Sigmoid colon (tissue), 7 donors: Measurements from ENCODE around the gene RNF26. TPM values are rescaled to one million over a fixed set of nuclear protein-coding genes. Genes with fewer than 3 reads are reported as not detected.

Experiments
- DNase-seq: peaks from one replicate; pipeline ENCODE4 v3.0.0-alpha.2; 2019
- H3K27ac ChIP-seq, 4 donors: fragments of 200-600 bp; sonication (generic); one replicate each; pipeline ENCODE4 v1.5.1; 2016 to 2019; ENCODE audit warnings: mild to moderate bottlenecking in 1 of 4
- H3K27me3 ChIP-seq, 3 donors: fragments of 200-600 bp; sonication (generic); one replicate each; pipeline ENCODE4 v1.5.1; 2019; ENCODE audit warnings: mild to moderate bottlenecking in 1 of 3
- H3K36me3 ChIP-seq, 4 donors: fragments of 200-600 bp; sonication (generic); one replicate each; pipeline ENCODE4 v1.5.1; 2016 to 2019
- H3K4me1 ChIP-seq, 4 donors: fragments of 200-600 bp; sonication (generic); one replicate each; pipeline ENCODE4 v1.5.1; 2017 to 2019
- H3K4me3 ChIP-seq, 4 donors: fragments of 200-600 bp; sonication (generic); one replicate each; pipeline ENCODE4 v1.5.1; 2017 to 2019; ENCODE audit warnings: mild to moderate bottlenecking in 2 of 4, moderate library complexity in 1 of 4
- H3K9me3 ChIP-seq, 4 donors: fragments of 200-600 bp in 3 of 4; sonication (generic) in 3 of 4; one replicate each; pipeline versions ENCODE4 v1.5.1 to v1.6.1; 2013 to 2019
- EP300 ChIP-seq, 4 donors: sonication (generic); formaldehyde crosslinking; IDR thresholded peaks; one replicate each; pipeline ENCODE4 v1.6.1; 2017; ENCODE audit warnings: antibody characterized with exemption in 4 of 4
- POLR2A ChIP-seq, 2 donors: fragments of 450-650 bp; IDR thresholded peaks; one replicate each; pipeline ENCODE4 v1.6.1; 2016; ENCODE audit warnings: antibody characterized with exemption in 2 of 2, mild to moderate bottlenecking in 2 of 2, moderate library complexity in 2 of 2
- POLR2AphosphoS5 ChIP-seq, 4 donors: sonication (generic); formaldehyde crosslinking; IDR thresholded peaks; one replicate each; pipeline ENCODE4 v1.6.1; 2017; ENCODE audit warnings: antibody characterized with exemption in 4 of 4
- WGBS, 2 donors: extraction: QIAGEN DNeasy Blood & Tissue Kit; methylation state at CpG; one replicate each; pipeline ENCODE4 v1.1.7; 2013; 5-methylcytosine and 5-hydroxymethylcytosine counted together
- intact Hi-C: fragments of 100-400 bp; cut with DNase I; formaldehyde crosslinking; loops from one replicate; pipeline ENCODE4 v1.15.1; 2023
- polyA plus RNA-seq, 3 donors: library from polyadenylated mRNA; stranded (reverse); fragments of 200-250 nt; gene quantifications; one replicate each; pipeline ENCODE4 v1.2.3, GENCODE V29; 2013
- total RNA-seq, 4 donors: library from RNA; depleted of rRNA; stranded (reverse); fragments of >200 nt; gene quantifications; one replicate each; pipeline ENCODE4 v1.1.0, GENCODE V29; 2016
- TF ChIP-seq, protein P1 (sequence below), 4 experiments: fragments of 450-650 bp in 3 of 4; fragments of 200-600 bp in 1 of 4; IDR thresholded peaks; one replicate each; pipeline ENCODE4 v1.5.1; 2016 to 2019; ENCODE audit warnings: antibody characterized with exemption in 4 of 4, mild to moderate bottlenecking in 3 of 4, moderate library complexity in 2 of 4
- donor health status: healthy with polysubstance abuse.
- donor health status: Bipolar disorder and iron deficiency.
- donor health status: healthy.

The RNF26 gene
- total and polyA plus RNA-seq, 7 donors = 6.2 to 26.1 (median 10.7) TPM

DNA sequence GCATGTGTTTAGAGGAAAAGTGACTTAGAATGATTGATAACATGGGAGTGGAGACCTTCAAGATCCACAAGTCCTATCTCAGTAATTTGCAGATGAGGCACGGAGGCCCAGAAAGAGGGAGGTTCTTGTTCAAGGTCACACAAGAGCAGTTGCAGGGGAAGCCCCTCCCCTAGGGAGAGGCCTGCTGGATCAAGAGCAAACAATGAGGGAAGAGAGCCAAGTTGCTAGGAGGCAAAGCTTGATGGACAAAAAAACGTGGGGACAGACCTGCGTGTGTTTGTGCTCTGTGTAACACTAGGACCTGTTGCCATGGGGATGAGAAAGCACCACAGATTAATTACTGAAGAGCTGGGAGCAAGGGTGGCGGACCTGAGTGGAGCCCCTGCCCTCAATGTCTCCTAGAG is 18.5 kb downstream of the RNF26 start:
- no peaks in the 10 kb centered on the region for H3K36me3 ChIP-seq
- no peak for DNase-seq
- H3K4me1 ChIP-seq = peaks cover 0 to 16% (median 13%) of the 10 kb centered on the region in 4 donors
- H3K4me3 ChIP-seq = no peak overlapping the region
- 11 to 41% methylated on average over 4 of the region's 4 CpGs for WGBS, 2 donors
- intact Hi-C loops = no loop called here
- no peak for TF ChIP-seq EP300 (IDR thresholded peaks at IDR 0.05)
- TF ChIP-seq, protein P1, sequence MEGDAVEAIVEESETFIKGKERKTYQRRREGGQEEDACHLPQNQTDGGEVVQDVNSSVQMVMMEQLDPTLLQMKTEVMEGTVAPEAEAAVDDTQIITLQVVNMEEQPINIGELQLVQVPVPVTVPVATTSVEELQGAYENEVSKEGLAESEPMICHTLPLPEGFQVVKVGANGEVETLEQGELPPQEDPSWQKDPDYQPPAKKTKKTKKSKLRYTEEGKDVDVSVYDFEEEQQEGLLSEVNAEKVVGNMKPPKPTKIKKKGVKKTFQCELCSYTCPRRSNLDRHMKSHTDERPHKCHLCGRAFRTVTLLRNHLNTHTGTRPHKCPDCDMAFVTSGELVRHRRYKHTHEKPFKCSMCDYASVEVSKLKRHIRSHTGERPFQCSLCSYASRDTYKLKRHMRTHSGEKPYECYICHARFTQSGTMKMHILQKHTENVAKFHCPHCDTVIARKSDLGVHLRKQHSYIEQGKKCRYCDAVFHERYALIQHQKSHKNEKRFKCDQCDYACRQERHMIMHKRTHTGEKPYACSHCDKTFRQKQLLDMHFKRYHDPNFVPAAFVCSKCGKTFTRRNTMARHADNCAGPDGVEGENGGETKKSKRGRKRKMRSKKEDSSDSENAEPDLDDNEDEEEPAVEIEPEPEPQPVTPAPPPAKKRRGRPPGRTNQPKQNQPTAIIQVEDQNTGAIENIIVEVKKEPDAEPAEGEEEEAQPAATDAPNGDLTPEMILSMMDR (IDR thresholded peaks at IDR 0.05) = no peak
- TF ChIP-seq POLR2A (IDR thresholded peaks at IDR 0.05) = no peak
- TF ChIP-seq POLR2AphosphoS5 (IDR thresholded peaks at IDR 0.05) = no peak
- H3K27ac ChIP-seq = peak overlapping the region in 1 of 4 donors; percentile 32
- H3K27me3 ChIP-seq = no peaks in the 10 kb centered on the region
- H3K9me3 ChIP-seq = no peaks in the 10 kb centered on the region

DNA sequence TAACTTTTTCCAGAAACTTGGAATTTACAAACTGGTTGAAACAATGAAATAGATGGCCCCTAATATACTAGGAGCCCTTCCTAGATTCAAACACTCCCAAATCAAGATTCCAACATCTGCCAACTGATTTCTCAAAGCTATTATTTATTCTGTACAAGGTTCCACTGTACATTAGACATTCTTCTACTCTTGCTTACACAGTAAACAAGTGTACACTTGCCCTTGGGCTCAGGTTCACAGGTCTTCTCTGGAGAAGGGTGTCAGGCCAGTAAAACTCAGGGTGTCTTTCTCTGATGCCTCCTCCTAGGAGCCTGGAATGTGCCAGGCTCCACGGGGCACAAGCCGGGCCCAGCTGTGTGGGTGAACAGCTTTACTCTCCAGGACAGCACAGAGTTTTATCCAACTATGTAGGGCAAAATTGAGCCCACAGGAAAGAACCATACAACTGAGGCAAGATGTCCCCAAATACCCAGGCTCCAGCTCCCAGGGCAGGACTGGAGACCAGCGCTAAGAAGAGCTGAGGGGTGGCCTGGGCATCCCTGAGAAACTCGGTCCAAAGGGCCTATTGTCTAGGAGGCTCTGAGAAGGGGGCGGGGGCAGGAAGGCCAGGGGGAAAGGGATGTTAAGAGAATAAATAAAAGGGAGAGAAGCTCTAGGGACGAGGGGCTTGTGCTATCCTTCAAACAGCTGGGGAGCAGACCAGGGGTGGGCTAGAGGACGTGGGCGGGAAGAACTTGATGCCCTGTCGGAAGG is 20.9 kb downstream of the RNF26 start:
- Histone ChIP-seq H3K9me3 (no peaks in the 10 kb centered on the region), H3K4me3 (no peak overlapping the region), H3K27ac (peak overlapping the region in 1 of 4 donors; percentile 61), H3K4me1 (peaks cover 0 to 16% (median 13%) of the 10 kb centered on the region in 4 donors), H3K36me3 (no peaks in the 10 kb centered on the region), H3K27me3 (no peaks in the 10 kb centered on the region)
- intact Hi-C loops = no loop called here
- DNase-seq = no peak
- WGBS, 2 donors = 68 to 79% methylated on average over 9 of the region's 9 CpGs
- TF ChIP-seq, protein P1 (IDR thresholded peaks at IDR 0.05) = no peak
- TF ChIP-seq EP300 (IDR thresholded peaks at IDR 0.05) (no peak), POLR2AphosphoS5 (IDR thresholded peaks at IDR 0.05) (no peak), POLR2A (IDR thresholded peaks at IDR 0.05) (no peak)

DNA sequence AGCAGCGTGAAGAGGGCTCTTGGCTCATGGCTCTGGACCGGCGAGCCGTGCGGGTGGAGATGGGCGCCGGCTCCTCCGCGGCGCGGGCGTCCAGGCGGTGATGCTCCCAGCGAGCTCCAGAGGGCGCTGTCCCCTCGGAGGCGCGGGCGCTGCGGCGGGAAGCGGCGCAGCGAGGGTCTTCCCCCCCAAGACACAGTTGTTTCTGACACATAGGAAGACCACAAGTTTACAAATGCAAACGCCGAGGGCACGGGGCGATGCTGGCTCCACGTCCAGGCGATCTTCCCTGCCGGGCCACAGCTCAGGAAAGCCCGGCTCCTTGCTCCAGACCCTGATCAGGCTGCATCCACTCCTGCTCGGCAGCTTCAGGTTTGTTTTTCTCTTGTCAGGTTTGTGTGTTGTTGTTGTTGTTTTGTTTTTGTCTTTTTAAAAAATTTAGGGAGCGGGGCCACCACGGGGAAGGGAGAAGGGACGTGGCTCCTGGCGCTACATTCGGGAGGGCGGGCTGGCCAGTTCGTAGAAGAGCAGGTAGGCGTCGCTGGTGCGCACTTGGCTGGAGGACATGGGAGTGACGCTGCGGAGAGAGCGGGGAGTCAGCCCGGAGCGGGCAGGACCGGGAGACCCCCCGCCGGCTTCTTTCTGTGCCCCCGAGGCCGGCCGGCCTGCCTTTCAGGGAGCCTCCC is 22.2 kb downstream of the RNF26 start:
- H3K4me3 ChIP-seq = peak overlapping the region; percentile 26 to 59 (median 50)
- H3K9me3 ChIP-seq = no peaks in the 10 kb centered on the region
- no peaks in the 10 kb centered on the region for H3K36me3 ChIP-seq
- peaks cover 0 to 24% (median 16%) of the 10 kb centered on the region in 4 donors for H3K4me1 ChIP-seq
- no peaks in the 10 kb centered on the region for H3K27me3 ChIP-seq
- intact Hi-C loops = loop anchor here (1.0 to 2.0 kb wide), 3 partner anchors 18 to 118 kb away; partner anchors contain the start of gene USP2
- TF ChIP-seq, protein P1 (IDR thresholded peaks at IDR 0.05) = peak; percentile 75 to 94 (median 90)
- peak in 1 of 4 donors; percentile 55 for TF ChIP-seq POLR2AphosphoS5 (IDR thresholded peaks at IDR 0.05)
- TF ChIP-seq EP300 (IDR thresholded peaks at IDR 0.05) = no peak
- peak overlapping the region; percentile 61 to 78 (median 70) for H3K27ac ChIP-seq
- peak; percentile 93 for DNase-seq
- WGBS, 2 donors = 1% methylated on average over 54 of the region's 54 CpGs

DNA sequence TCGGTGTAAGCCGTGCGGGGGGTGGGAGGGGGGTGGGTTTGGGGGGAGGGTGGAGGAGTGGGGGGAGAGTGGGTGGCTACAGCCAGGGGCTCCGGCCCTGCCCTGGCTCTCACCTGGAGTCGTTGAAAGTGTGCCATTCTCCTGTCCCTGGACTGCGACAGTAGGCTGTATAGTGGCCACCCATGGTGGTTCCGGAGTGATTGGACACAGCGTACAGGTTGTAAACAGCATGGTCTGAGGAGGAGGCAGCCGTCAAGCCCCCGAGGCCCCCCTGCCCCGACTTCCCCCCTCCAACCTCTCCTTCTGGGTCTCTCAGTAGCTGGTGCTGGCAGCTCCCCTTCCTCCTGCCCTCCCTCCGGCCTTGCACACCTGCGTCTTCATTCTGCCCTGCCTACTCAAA is 22.7 kb downstream of the RNF26 start:
- DNase-seq = no peak
- TF ChIP-seq, protein P1 (IDR thresholded peaks at IDR 0.05) = no peak
- TF ChIP-seq POLR2AphosphoS5 (IDR thresholded peaks at IDR 0.05) (no peak), EP300 (IDR thresholded peaks at IDR 0.05) (no peak), POLR2A (IDR thresholded peaks at IDR 0.05) (no peak)
- Histone ChIP-seq H3K4me3 (peak overlapping the region; percentile 26 to 59 (median 50)), H3K27ac (peak overlapping the region; percentile 61 to 78 (median 70)), H3K36me3 (no peaks in the 10 kb centered on the region), H3K27me3 (no peaks in the 10 kb centered on the region), H3K9me3 (no peaks in the 10 kb centered on the region), H3K4me1 (peaks cover 0 to 30% (median 19%) of the 10 kb centered on the region in 4 donors)
- intact Hi-C loops = loop anchor here (2.0 kb wide), 1 partner anchor 118 kb away; no protein-coding TSS in a partner anchor
- WGBS, 2 donors = 41 to 42% methylated on average over 13 of the region's 13 CpGs
